ENCODE data around the gene ATP6V0D1.

DNA sequence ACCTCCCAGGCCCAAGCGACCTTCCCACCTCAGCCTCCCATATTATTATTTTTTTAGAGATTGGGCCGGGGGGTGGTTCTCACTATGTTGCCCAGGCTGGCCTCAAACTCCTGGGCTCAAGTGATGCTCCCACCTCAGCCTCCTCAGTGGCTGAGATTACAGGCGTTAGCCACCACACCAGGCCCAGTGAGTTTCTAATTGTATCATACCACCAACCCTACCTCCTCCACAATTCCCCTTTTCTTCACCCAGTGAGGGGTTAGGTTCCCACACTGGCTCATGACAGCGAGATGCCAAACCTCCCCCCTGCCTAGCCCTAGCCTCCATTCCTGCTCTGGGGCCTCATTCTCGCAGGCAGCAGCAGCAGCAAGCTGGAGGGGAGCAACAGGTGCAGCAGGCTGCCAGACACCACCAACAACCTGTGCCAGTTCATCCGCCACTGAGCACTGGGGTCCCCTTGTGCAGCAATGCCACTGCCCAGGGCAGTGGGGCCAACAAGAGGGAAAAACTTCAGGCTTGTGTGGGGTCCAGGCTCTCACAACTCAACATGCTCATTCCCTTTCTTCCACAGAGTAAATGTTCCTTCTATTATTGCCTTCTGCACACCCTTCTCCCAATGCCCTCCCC lies 9.1 kb downstream of the ATP6V0D1 start:
- no peak for TF ChIP-seq EZH2 (IDR thresholded peaks at IDR 0.05; ENCODE audit: borderline replicate concordance, low read length)
- no peak for TF ChIP-seq CTCF (IDR thresholded peaks at IDR 0.05; ENCODE audit: low read length)
